CD14-positive monocyte (primary cell): Measurements from ENCODE around the gene USP25. TPM values are rescaled to one million over a fixed set of nuclear protein-coding genes. Genes with fewer than 3 reads are reported as not detected.

Experiments used
- DNase-seq, 3 donors: peaks; one replicate each; pipeline ENCODE4 v3.0.0-alpha.2; 2011 to 2022
- H2AFZ ChIP-seq: 2 replicates; pipeline ENCODE4 v1.6.0; 2012; ENCODE audit warnings: mild to moderate bottlenecking, low read depth, low read length, inconsistent platforms; ENCODE audit not compliant: insufficient read depth, poor library complexity, severe bottlenecking
- H3K27ac ChIP-seq, 2 donors: 1 replicate in 1 of 2; 2 replicates in 1 of 2; pipeline ENCODE4 v1.5.1; 2012 to 2013; ENCODE audit warnings: low read length in 2 of 2, control low read depth in 1 of 2, inconsistent platforms in 1 of 2, low read depth in 1 of 2, mild to moderate bottlenecking in 1 of 2
- H3K27me3 ChIP-seq, 2 donors: one replicate each; pipeline versions ENCODE4 v1.6.0 to v1.6.1; 2011 to 2013; ENCODE audit warnings: low read length in 2 of 2; ENCODE audit not compliant: control insufficient read depth in 2 of 2, insufficient read depth in 2 of 2
- H3K36me3 ChIP-seq, 2 donors: replicated peaks in 1 of 2; 1 replicate in 1 of 2; 2 replicates in 1 of 2; pipeline versions ENCODE4 v1.5.1 to v1.6.1; 2012 to 2013; ENCODE audit warnings: low read length in 2 of 2, control low read depth in 1 of 2, inconsistent platforms in 1 of 2, mild to moderate bottlenecking in 1 of 2; ENCODE audit not compliant: insufficient read depth in 2 of 2, control insufficient read depth in 1 of 2
- H3K4me1 ChIP-seq, 2 donors: 1 replicate in 1 of 2; 2 replicates in 1 of 2; pipeline versions ENCODE4 v1.5.1 to v1.6.1; 2012 to 2013; ENCODE audit warnings: low read length in 2 of 2, control low read depth in 1 of 2, inconsistent platforms in 1 of 2, mild to moderate bottlenecking in 1 of 2, moderate library complexity in 1 of 2; ENCODE audit not compliant: insufficient read depth in 2 of 2, control insufficient read depth in 1 of 2
- H3K4me2 ChIP-seq: replicated peaks from 2 replicates; pipeline ENCODE3; 2012; ENCODE audit warnings: low read length, moderate library complexity, mild to moderate bottlenecking; ENCODE audit not compliant: poor library complexity, severe bottlenecking; ENCODE audit errors: extremely low read depth
- H3K4me3 ChIP-seq, 3 experiments: fragments of 200-600 bp in 1 of 3; sonication (generic) in 1 of 3; replicated peaks in 1 of 3; 1 replicate in 2 of 3; 2 replicates in 1 of 3; pipeline ENCODE4 v1.5.1; 2011 to 2013; ENCODE audit warnings: low read length in 3 of 3, mild to moderate bottlenecking in 3 of 3, control low read depth in 2 of 3, low read depth in 2 of 3, inconsistent platforms in 1 of 3, moderate library complexity in 1 of 3
- H3K79me2 ChIP-seq: 2 replicates; pipeline ENCODE4 v1.6.0; 2012; ENCODE audit warnings: mild to moderate bottlenecking, control low read depth, inconsistent platforms, low read length, moderate library complexity; ENCODE audit not compliant: insufficient read depth
- H3K9ac ChIP-seq: 2 replicates; pipeline ENCODE4 v1.6.0; 2017; ENCODE audit warnings: low read length, mild to moderate bottlenecking; ENCODE audit not compliant: insufficient read depth, poor library complexity, severe bottlenecking
- H3K9me3 ChIP-seq, 2 donors: replicated peaks in 1 of 2; 1 replicate in 1 of 2; 2 replicates in 1 of 2; pipeline versions ENCODE4 v1.5.1 to v1.6.1; 2012 to 2013; ENCODE audit warnings: low read length in 2 of 2, control low read depth in 1 of 2; ENCODE audit not compliant: control insufficient read depth in 1 of 2, insufficient read depth in 1 of 2
- H4K20me1 ChIP-seq: 2 replicates; pipeline ENCODE4 v1.6.0; 2012; ENCODE audit warnings: mild to moderate bottlenecking, low read length, control low read depth, moderate library complexity; ENCODE audit not compliant: insufficient read depth
- H3K27ac Mint-ChIP-seq, 7 donors: one replicate each; pipeline ENCODE4 v1.8.0; 2020; ENCODE audit warnings: mild to moderate bottlenecking in 7 of 7, mixed read lengths in 7 of 7, moderate library complexity in 6 of 7, inconsistent platforms in 2 of 7
- H3K27me3 Mint-ChIP-seq, 3 donors: one replicate each; pipeline ENCODE4 v1.8.0; 2021 to 2022; ENCODE audit warnings: low read depth in 3 of 3, mild to moderate bottlenecking in 3 of 3, mixed read lengths in 3 of 3, moderate library complexity in 3 of 3, inconsistent platforms in 1 of 3
- H3K36me3 Mint-ChIP-seq, 2 donors: one replicate each; pipeline ENCODE4 v1.8.0; 2020; ENCODE audit warnings: mixed read lengths in 2 of 2, inconsistent platforms in 1 of 2, mild to moderate bottlenecking in 1 of 2
- H3K4me1 Mint-ChIP-seq: one replicate; pipeline ENCODE4 v1.8.0; 2020; ENCODE audit warnings: mild to moderate bottlenecking, mixed read lengths
- H3K4me3 Mint-ChIP-seq, 2 donors: one replicate each; pipeline ENCODE4 v1.8.0; 2020; ENCODE audit warnings: mild to moderate bottlenecking in 2 of 2, mixed read lengths in 2 of 2, moderate library complexity in 1 of 2
- H3K9me3 Mint-ChIP-seq, 7 donors: one replicate each; pipeline ENCODE4 v1.8.0; 2020 to 2022; ENCODE audit warnings: mixed read lengths in 7 of 7, mild to moderate bottlenecking in 6 of 7, moderate library complexity in 6 of 7, inconsistent platforms in 2 of 7
- WGBS: methylation state at CpG from one replicate; pipeline ENCODE4 v1.1.5; 2013; ENCODE audit warnings: missing lambda C conversion rate; ENCODE audit not compliant: insufficient coverage; 5-methylcytosine and 5-hydroxymethylcytosine counted together
- intact Hi-C, 2 donors: fragments of 100-400 bp; cut with micrococcal nuclease; formaldehyde crosslinking; loops; one replicate each; pipeline versions ENCODE4 v1.15.0 to v1.15.1; 2023
- polyA plus RNA-seq, 3 donors: library from polyadenylated mRNA; depleted of rRNA in 1 of 3; unstranded in 2 of 3; stranded (reverse) in 1 of 3; fragments of 300-500 nt in 2 of 3; fragments of >200 nt in 1 of 3; fragmentation: Illumina TruSeq in 2 of 3; gene quantifications; 1 replicate in 2 of 3; 2 replicates in 1 of 3; pipeline ENCODE4 v1.2.3, GENCODE V29; 2012 to 2021
- TF ChIP-seq, protein P1 (sequence below): fragments of 200-600 bp; IDR thresholded peaks from one replicate; pipeline ENCODE4 v1.8.0; 2022; ENCODE audit warnings: antibody characterized with exemption, mild to moderate bottlenecking

USP25 gene
- polyA plus RNA-seq, 3 donors: 7.2 to 15.6 (median 9.6) TPM

- Histone ChIP-seq H3K4me2 (no peak overlapping the region), H2AFZ (no peak overlapping the region), H3K27ac (no peak overlapping the region), H3K4me1 (no peaks in the 10 kb centered on the region), H3K9ac (no peak overlapping the region), H3K9me3 (no peaks in the 10 kb centered on the region), H4K20me1 (peaks cover 6% of the 10 kb centered on the region), H3K79me2 (no peaks in the 10 kb centered on the region), H3K27me3 (no peaks in the 10 kb centered on the region), H3K4me3 (no peak overlapping the region), H3K36me3 (peaks cover 20 to 50% of the 10 kb centered on the region in 2 donors)
- Mint-ChIP-seq H3K27ac (no peak overlapping the region), H3K36me3 (peaks cover 28 to 41% of the 10 kb centered on the region in 2 donors), H3K4me3 (no peak overlapping the region), H3K27me3 (no peaks in the 10 kb centered on the region), H3K9me3 (peaks cover 0 to 2% (median 0%) of the 10 kb centered on the region in 7 donors), H3K4me1 (no peaks in the 10 kb centered on the region)
- no CpG with 5 or more reads among the region's 1 CpG for WGBS
- DNase-seq: no peak
- intact Hi-C loops: no loop called here
- TF ChIP-seq, protein P1, sequence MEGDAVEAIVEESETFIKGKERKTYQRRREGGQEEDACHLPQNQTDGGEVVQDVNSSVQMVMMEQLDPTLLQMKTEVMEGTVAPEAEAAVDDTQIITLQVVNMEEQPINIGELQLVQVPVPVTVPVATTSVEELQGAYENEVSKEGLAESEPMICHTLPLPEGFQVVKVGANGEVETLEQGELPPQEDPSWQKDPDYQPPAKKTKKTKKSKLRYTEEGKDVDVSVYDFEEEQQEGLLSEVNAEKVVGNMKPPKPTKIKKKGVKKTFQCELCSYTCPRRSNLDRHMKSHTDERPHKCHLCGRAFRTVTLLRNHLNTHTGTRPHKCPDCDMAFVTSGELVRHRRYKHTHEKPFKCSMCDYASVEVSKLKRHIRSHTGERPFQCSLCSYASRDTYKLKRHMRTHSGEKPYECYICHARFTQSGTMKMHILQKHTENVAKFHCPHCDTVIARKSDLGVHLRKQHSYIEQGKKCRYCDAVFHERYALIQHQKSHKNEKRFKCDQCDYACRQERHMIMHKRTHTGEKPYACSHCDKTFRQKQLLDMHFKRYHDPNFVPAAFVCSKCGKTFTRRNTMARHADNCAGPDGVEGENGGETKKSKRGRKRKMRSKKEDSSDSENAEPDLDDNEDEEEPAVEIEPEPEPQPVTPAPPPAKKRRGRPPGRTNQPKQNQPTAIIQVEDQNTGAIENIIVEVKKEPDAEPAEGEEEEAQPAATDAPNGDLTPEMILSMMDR: no peak
These were observed 127.0 kb downstream of the USP25 start for GRCh38 chr21:15856813-15857212.

GRCh38 chr21:15857740-15858139 is 128.0 kb downstream of the USP25 start:
- H4K20me1 ChIP-seq: peaks cover 6% of the 10 kb centered on the region
- no peaks in the 10 kb centered on the region for H3K27me3 Mint-ChIP-seq
- H2AFZ ChIP-seq: no peak overlapping the region
- H3K27ac Mint-ChIP-seq: peak overlapping the region in 1 of 7 donors; percentile 21
- H3K36me3 Mint-ChIP-seq: peaks cover 30 to 39% of the 10 kb centered on the region in 2 donors
- H3K4me1 ChIP-seq: no peaks in the 10 kb centered on the region
- H3K4me1 Mint-ChIP-seq: no peaks in the 10 kb centered on the region
- intact Hi-C loops: no loop called here
- no peak for DNase-seq
- no peak overlapping the region for H3K4me3 Mint-ChIP-seq
- peaks cover 0 to 2% (median 0%) of the 10 kb centered on the region in 7 donors for H3K9me3 Mint-ChIP-seq
- no peak overlapping the region for H3K4me3 ChIP-seq
- H3K79me2 ChIP-seq: no peaks in the 10 kb centered on the region
- no peak overlapping the region for H3K9ac ChIP-seq
- H3K4me2 ChIP-seq: no peak overlapping the region
- no peaks in the 10 kb centered on the region for H3K9me3 ChIP-seq
- peak overlapping the region in 1 of 2 donors; percentile 41 for H3K27ac ChIP-seq
- no CpG with 5 or more reads among the region's 2 CpGs for WGBS
- peaks cover 14 to 47% of the 10 kb centered on the region in 2 donors for H3K36me3 ChIP-seq
- no peaks in the 10 kb centered on the region for H3K27me3 ChIP-seq
- TF ChIP-seq, protein P1: no peak
